ENCODE results near the gene PTPRZ1. TPM values are rescaled to one million over a fixed set of nuclear protein-coding genes. Genes with fewer than 3 reads are reported as not detected.

The PTPRZ1 gene
- total RNA-seq: 0.25 and 0.89 TPM in 2 replicates

GRCh38 chr7:121872831-121873288 lies at the start of gene PTPRZ1:
Gene PTPRZ1, plus strand, starts transcription at chr7:121873161. Its CDS starts 339 bp downstream, at chr7:121873500.

